SHP77 (cell line): Measurements from ENCODE around the gene AMACR.
"Not testable (repeated sequence)": the region's sequence is repeated elsewhere in the genome, so short reads cannot be mapped to it uniquely, and the experiment has no call there.

ENCODE experiments used
- DNase-seq, 2 experiments: peaks; one replicate each; lab custom pipeline; 2025; lab: John Stamatoyannopoulos, UW

AMACR gene

DNA sequence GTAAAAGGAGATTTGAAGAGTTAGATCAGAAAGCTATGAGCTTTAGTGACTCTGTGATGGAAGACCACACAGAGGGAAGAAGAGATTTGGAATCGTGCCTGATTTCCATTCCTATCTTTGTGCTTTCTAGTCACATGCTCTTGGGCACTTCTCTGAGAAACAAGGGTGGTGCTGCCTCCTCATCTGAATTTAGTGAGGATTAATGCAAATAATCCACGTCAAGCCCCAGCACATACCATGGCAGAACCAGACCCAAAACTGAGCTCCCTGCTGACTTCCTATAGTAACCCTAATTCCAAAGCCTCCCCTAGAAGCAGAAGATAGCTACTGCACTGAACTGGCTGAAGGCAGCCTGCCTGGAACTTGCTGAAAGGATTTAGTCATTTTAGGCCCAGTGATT, 41.0 kb downstream of the AMACR start:
- DNase-seq: no peak

DNA sequence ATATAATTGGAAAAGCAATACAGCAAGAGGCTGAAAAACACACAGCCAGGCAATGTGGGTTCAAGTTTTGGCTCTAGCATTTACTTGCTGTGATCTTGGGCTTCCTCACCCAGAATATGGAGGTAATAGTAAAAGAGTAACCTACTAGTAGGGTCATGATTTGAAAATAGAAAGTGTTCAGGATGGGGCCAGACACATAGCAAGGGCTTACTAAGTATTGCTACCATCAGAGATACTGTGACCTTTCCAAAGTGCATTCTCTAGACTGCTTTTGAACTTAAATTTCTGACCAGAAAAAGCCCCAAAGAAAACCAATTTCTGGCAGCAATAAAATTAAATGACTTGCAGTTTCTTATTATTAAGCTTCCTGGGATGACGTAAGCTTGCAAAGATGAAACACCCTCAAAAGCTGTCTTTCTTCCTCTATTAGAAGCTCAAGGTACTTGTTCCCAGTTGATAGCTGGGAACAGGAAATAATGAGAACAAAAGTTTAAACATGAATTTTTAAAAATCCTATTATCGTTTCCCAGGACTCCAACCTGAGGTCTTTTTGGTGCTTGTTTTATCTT, 43.6 kb downstream of the AMACR start:
- DNase-seq: no peak

DNA sequence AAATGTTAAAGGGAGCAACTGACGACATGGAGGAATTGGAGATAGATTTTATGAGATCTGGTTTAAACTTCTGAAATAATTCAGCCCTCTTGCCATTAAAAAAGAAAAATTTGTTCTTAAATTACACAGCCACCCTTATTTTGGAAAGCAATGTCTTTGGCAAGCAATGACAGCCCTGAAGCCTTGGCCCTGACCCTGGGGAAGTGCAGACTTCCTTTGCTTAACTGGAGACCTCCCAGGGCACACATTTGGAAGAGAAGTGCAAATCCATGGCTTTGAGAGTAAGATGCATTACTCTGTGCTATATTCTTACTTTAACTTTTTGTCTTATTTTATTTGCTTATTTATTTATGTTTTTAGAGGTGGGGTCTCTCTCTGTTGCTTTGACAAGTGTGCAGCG, 49.7 kb downstream of the AMACR start:
- no peak for DNase-seq

DNA sequence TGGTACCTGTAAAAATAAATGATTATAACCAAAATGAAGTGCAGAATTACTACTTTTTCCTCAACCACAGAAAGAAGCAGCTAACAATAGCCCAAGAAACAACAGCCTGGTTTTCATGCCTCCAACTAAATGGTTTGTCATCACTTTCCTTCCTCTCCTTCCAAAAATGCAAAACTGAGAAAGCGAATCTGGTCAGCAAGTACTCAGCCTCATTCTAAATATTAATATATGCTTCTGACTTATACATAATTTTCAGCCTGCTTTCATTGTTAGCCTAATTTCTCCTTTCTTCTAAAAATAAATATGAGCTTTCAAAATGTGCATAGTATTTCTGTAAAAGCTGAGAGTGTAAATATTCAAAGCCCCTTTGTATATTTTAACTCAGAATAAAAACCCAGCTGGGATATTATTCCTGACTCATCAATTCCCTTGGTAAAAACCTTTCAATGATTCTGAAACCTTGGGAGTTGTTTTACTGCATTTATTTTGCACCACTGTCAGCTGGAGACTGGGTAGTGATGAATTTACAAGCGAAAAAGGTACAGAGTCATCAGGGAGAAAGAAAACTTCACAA, 50.2 kb downstream of the AMACR start:
- DNase-seq: no peak

DNA sequence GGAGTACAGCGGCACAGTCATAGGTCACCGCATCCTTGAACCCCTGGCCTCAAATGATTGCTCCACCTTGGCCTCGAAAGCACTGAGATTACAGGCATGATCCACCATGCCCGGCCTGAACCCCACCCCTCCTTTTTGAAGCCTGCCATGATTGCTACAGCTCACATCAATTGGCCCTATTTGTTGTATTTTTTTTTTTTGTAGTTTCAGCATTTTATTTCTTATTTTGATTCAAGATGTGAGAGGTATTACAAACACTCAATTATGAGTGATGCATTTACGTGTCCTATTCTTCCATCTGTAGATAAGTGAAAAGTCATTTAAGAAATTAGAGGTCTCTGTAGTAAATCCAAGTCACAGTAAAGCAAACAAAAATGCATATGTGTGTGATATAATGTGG, 55.7 kb downstream of the AMACR start:
- DNase-seq: not testable (repeated sequence)

DNA sequence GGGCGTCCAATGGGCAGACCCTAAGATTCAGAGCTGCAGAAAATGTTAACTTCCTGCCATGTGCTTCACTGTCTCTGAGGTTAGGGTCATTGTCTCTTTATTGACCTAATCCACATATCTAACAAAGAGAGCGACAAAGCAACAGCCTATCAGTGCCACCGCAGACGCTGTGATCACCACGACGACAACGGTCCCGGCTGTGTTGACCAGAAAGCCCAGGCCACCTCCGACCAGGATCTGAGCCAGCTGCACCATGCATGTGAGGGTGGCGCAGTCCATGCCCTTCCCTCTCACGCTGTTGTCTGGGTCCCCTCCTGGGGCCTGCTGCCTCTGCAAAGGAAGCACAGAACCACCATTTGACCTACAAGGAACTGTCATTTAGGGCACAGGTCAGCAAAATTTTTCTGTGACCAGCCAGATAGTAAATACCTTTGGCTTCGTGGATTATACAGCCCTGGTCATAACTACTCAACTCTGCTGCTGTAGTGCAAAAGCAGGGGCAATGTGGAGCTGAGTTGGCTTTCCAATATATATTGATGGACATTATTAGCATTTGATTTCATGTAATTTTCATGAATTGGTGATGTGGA, 63.2 kb downstream of the AMACR start:
- no peak for DNase-seq

DNA sequence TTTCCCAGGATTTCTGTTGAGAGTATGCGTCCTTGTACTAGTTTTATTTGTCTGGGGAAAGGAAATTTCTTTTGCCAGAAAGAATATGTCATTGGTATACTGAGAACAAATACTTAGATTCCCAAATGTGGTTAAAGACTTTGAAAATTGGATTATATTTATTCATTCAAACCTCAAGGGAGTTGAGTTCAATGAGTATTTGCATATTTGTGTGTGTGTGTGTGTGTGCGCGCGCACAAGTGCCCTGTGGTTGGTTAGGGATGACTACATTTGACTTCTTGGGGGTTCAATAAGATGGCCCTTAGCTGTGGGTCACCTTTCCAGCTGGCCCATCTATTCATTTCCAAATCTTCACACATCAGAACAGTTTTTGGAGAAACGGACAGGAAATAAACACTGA, 66.8 kb downstream of the AMACR start:
- DNase-seq: no peak

DNA sequence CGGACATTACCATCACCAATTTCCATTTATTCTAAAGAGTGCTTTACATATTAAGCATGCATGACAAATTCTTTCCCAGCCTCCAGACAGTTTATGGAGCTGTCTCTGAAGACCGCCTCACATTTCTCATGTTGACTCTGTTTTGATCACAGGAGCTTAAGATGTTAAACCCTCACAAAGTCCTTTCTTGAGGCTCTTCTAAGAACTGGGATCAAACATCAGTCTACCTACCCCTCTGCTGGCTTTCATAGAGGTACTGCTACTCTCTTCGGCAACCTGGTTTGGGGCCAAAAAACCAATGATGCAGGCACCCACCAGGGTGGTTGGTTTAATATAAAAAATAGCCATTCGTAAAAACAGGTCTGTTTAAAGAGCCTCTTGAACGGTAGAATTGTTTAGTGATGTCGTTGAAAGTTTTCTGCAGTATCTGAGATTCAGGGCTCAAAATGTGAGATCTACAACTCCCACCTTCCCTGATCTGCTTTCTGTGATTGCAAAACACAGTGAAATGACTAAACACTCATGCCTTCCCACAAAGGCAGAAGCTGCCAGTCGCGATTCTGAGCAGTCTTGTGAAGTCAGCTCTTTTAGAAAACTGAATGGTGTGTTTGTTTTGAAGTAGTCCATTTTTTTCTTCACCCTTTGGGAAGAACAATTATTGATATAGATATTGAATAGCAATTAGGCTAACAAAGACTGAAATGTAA, 68.1 kb downstream of the AMACR start:
- no peak for DNase-seq

DNA sequence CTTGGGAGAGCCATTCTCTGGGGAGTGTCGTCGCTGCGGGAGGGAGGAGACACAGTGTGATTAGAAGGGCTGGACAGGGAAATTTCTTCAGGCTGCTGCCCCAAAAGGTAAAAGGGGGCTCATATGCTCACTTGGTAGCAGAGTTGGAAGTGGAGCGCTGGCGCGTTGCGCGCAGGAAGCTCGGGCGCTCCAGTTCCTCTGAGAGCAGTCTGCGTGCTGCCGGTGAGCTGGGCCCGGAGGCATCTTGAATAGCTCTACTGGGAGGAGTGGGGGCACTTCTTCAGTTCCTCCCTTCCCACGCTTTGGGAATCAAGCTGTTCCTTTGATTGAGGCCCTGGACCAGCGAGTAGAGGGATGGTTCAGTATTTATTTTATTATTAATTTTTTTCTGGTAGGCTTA, 69.0 kb downstream of the AMACR start:
- no peak for DNase-seq

DNA sequence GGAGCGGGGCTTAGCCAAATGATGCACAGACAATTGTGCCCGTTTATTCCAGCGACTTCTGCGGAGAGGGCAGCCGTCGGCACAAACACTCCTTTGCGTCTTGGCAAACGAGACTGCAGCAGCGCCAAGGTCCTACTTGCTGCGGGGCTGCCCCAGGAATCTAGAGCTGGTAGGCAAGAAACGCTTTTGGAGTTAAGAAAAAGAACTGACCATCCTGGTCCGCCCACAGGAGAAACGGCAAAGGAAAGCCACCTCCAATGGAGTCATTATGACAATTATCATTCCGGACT, 69.4 kb downstream of the AMACR start:
- DNase-seq: no peak

DNA sequence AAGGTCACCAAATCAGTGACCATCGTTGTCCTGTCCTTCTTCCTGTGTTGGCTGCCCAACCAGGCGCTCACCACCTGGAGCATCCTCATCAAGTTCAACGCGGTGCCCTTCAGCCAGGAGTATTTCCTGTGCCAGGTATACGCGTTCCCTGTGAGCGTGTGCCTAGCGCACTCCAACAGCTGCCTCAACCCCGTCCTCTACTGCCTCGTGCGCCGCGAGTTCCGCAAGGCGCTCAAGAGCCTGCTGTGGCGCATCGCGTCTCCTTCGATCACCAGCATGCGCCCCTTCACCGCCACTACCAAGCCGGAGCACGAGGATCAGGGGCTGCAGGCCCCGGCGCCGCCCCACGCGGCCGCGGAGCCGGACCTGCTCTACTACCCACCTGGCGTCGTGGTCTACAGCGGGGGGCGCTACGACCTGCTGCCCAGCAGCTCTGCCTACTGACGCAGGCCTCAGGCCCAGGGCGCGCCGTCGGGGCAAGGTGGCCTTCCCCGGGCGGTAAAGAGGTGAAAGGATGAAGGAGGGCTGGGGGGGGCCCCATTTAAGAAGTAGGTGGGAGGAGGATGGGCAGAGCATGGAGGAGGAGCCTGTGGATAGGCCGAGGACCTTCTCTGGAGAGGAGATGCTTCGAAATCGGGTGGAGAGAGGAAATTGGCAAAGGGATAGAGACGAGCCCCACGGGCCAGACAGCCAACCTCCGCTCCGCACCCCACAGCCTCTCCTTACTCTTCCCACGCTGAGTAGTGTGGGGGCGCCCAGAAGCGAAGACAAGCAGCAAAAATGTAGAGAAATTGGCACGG, 69.9 kb downstream of the AMACR start:
- DNase-seq: no peak

DNA sequence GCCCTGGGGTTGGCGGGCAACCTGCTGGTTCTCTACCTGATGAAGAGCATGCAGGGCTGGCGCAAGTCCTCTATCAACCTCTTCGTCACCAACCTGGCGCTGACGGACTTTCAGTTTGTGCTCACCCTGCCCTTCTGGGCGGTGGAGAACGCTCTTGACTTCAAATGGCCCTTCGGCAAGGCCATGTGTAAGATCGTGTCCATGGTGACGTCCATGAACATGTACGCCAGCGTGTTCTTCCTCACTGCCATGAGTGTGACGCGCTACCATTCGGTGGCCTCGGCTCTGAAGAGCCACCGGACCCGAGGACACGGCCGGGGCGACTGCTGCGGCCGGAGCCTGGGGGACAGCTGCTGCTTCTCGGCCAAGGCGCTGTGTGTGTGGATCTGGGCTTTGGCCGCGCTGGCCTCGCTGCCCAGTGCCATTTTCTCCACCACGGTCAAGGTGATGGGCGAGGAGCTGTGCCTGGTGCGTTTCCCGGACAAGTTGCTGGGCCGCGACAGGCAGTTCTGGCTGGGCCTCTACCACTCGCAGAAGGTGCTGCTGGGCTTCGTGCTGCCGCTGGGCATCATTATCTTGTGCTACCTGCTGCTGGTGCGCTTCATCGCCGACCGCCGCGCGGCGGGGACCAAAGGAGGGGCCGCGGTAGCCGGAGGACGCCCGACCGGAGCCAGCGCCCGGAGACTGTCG, 70.7 kb downstream of the AMACR start:
- DNase-seq: no peak

DNA sequence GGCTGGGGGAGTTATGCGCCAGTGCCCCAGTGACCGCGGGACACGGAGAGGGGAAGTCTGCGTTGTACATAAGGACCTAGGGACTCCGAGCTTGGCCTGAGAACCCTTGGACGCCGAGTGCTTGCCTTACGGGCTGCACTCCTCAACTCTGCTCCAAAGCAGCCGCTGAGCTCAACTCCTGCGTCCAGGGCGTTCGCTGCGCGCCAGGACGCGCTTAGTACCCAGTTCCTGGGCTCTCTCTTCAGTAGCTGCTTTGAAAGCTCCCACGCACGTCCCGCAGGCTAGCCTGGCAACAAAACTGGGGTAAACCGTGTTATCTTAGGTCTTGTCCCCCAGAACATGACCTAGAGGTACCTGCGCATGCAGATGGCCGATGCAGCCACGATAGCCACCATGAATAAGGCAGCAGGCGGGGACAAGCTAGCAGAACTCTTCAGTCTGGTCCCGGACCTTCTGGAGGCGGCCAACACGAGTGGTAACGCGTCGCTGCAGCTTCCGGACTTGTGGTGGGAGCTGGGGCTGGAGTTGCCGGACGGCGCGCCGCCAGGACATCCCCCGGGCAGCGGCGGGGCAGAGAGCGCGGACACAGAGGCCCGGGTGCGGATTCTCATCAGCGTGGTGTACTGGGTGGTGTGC, 71.4 kb downstream of the AMACR start, which contains the start of gene RXFP3:
RXFP3 (plus strand) TSS at position 6 of the 636 bp plus-strand sequence; CDS start at position 361, 355 bp downstream.
- no peak for DNase-seq
